B cell (primary cell): Measurements from ENCODE around the gene GRIP1.

Experiments used
- CTCF ChIP-seq: fragments of 200-600 bp; IDR thresholded peaks from one replicate; pipeline ENCODE4 v1.8.0; 2022; ENCODE audit warnings: antibody characterized with exemption, mild to moderate bottlenecking
- EZH2 ChIP-seq: IDR thresholded peaks from 2 replicates; pipeline ENCODE4 v1.6.1; 2012; ENCODE audit warnings: borderline replicate concordance, low read depth, mild to moderate bottlenecking, moderate library complexity, low read length; ENCODE audit not compliant: insufficient read depth, poor library complexity, severe bottlenecking

GRCh38 chr12:66393890-66394289 lies 285.0 kb downstream of the GRIP1 start:
- no peak for TF ChIP-seq CTCF
- TF ChIP-seq EZH2, result no peak
